Activated CD4-positive, CD25-positive, alpha-beta regulatory T cell (primary cell): ENCODE measurements around the gene NAA20.
"Not testable (repeated sequence)": the region's sequence is repeated elsewhere in the genome, so short reads cannot be mapped to it uniquely, and the experiment has no call there.

ENCODE experiments used
- DNase-seq, 4 experiments: peaks; one replicate each; lab custom pipeline; 2025; lab: John Stamatoyannopoulos, UW

Gene NAA20

GRCh38 chr20:19991854-19992253 is 25.3 kb upstream of the NAA20 start:
- no peak for DNase-seq

DNA sequence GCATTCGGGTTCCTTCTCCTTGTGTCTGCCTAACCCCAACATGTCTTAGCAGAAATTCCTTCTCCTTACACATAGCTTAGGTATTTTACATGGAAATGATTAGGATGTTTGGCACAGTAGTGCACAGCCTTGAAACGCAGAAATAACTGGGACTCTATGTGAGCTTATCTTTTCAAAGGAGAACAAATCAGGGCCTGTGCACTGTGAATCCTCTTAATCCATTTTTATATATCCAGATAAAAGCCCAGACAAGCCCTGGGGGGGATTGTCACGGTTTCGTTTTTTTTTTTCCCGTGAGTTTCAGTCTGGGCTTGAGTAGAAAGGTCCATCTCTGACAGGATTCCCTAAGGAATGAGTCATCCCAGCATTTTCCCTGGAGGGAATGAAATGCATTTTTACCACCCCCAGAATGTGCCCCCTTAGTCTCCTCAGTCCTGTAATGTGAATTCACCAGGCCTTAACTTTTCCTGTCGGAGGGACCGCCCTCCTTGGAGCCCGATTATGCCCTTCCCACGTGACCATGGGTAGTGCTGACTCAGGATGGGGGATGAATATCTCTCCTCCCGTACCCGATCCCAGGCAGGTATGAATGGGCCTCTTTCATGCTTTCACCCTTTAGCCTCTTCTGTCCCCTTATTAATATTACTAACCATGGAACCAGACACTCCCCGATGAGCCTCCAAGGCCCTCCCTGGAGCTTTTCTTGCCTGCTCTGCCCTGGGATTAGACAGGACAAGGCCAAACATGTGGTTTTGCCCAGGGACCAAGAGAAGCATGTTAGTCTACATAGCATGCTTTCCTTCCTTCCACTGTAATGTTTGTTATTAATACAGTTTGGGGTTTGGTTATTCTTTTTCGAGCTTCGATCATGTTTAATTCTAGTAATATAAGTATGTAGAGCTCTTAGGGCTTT is 23.9 kb upstream of the NAA20 start:
- DNase-seq = no peak

GRCh38 chr20:19993958-19994669 is 23.0 kb upstream of the NAA20 start:
- no peak for DNase-seq

- DNase-seq = no peak
Observed at GRCh38 chr20:19995220-19995863, 21.8 kb upstream of the NAA20 start.

DNA sequence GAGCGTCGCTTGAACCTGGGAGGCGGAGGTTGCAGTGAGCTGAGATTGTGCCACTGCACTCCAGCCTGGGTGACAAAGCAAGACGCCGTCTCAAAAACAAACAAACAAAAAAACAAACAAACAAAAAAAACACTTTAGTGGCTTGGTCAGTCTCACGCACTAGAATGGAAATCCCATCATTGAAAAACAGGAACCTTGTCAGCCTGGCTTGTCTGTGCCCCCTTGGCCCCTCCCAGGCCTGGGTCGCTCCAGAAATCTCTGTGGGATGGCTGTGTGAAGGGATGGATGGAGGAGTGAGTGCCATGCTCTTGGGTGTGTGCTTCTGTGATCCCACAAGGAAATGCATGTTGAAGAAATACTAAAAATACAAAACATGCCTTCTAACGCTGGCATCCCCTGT is 20.9 kb upstream of the NAA20 start:
- no peak for DNase-seq

DNA sequence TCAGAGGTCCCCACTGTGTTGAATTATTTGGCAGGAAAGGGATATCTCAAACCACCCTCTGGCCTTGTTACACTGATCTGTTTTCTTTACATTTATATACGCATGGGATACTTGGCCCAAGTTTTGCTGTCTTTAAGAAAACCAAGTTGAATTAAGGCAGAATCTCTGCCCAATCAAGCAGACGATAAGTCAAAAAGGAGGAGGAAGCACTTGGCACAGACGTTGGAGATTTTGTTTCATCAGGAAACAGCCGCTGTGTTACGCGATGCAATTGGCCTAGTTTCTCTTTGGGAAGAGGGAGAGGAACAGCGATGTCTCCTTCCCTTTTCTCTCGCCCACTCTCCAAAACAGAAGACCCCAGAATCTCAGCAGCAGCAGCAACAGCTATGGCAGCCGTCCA is 20.2 kb upstream of the NAA20 start:
- DNase-seq = no peak

DNA sequence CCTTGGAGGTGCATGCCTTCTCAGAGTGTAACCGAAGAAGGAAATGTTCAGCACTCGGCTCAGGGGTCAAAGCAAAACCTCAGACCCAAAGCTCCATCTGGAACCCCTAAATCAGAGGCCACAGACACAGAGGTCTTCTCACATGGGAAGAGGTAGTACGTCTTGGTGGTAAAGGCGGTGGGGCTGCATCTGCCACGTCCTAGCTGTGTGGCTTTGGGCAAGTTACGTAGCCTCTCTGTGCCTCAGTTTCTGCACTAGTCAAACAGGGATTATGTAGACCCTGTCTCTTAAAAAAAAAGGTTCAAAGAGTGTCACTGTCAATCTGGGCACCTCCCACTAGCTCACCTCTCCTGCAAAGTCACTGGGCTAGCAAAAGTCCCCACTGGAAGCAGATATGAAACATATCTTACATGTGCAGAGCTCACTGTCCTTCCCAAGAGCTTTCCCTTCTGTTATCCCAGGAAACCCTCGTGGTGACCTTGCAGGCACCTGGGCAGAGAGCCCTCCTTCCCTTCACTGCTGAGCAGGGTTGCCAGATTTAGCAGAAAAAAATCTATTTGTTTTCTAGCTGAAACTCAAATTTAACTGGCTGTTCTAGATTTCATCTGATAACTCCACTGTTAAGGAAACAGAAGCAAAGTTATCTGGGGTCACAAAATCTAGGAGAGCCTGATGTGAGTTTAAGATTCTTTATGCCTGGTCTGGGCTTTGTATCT is 18.0 kb upstream of the NAA20 start:
- no peak for DNase-seq

DNA sequence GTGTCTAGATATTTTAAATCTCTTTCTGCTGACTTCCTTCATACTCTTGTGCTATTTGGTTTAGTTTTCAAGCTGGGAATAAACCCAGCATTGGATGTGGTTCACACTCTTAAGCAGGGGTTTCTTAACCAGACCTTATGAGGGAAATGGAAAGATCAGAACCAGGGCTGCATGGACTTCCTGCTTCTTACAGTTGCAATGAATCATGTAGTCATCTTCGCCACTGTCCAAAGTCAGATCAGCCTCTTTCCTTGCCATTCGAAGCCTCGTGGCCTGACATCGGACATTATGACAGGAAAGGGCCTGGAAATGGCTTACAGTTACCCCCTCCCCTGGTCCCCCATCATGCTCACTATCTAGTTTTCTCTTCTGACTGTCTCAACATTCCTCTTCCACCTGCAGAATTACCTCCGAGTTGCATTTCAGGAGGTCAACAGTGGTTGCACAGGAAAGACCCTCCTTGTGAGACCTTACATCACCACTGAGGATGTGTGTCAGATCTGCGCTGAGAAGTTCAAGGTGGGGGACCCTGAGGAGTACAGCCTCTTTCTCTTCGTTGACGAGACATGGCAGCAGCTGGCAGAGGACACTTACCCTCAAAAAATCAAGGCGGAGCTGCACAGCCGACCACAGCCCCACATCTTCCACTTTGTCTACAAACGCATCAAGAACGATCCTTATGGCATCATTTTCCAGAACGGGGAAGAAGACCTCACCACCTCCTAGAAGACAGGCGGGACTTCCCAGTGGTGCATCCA is 16.8 kb upstream of the NAA20 start:
- no peak for DNase-seq

GRCh38 chr20:20002101-20002998 is 14.8 kb upstream of the NAA20 start:
- no peak for DNase-seq

DNA sequence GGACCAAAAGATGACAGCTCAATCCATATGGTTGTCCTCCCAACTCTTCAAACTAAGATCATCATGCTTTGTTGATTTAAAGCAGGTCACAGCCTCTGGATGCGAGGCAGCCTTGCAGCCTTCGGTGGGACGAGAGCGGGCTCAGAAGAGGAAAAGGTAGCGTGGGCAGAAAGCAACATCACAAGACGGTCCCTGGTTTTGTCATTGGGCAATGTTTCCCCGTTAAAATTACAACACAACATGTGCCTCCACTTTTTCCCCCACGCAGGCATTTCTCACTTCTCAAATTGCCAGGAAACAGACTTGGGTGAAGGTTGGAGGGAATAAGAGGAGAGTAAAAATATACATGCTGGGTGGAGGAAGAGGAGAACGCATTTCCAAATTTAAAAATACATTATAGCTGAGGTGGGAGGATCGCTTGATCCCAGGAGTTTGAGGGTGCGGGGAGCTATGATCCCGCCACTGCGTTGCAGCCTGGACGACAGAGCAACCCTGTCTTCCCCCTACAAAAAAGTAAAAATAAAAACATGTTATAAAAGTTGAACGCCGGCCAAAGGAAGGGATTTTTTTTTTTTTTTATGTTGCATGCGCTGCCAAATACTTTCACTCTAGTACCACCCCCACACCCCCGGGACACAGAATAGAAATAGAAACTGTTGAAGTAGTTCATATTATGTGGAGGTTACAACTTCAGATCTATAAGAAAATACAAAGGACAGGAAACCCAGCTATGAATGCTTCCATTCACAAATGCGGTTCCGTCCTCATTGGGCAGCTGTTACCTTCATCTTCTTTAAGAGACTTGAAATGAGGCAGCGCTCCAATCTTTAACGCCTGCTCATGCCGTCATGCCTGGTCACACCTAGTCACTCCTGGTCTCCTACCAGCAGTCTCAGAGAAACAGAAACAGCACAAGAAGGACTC is 13.9 kb upstream of the NAA20 start:
- no peak for DNase-seq

DNA sequence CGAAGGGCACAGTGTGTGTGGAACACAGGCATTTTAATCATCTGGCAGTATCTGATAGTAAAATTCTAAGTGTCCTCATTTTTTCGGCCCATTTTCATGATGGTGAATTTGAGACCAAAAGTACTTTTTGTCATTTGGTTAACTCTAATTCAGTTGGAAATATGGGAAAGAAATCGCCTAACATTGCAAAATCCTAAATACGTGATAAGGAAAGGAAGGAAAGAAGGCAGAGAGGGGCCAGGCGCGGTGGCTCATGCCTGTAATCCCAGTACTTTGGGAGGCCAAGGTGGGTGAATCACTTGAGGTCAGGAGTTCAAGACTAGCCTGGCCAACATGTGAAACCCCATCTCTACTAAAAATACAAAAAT is 13.2 kb upstream of the NAA20 start:
- DNase-seq = not testable (repeated sequence)

DNA sequence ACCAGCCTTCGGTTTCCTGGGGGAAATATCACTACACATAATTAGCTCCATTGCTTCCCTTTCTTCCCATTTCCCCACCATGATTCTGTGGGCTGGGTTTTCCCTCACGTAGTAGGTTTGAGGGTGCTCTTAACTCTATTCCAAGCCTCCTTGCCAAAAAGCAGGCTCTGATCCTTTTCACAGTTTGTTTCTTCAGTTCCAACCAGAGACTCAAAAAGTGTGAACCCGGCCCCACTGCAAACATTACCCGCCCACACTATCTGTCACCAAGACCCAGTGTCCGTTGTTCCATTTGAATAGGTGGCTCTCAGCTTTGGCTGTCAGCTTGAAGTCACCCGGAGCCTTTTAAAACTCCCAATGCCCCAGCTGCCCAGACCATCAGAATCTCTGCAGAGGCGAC is 11.8 kb upstream of the NAA20 start:
- DNase-seq = no peak

DNA sequence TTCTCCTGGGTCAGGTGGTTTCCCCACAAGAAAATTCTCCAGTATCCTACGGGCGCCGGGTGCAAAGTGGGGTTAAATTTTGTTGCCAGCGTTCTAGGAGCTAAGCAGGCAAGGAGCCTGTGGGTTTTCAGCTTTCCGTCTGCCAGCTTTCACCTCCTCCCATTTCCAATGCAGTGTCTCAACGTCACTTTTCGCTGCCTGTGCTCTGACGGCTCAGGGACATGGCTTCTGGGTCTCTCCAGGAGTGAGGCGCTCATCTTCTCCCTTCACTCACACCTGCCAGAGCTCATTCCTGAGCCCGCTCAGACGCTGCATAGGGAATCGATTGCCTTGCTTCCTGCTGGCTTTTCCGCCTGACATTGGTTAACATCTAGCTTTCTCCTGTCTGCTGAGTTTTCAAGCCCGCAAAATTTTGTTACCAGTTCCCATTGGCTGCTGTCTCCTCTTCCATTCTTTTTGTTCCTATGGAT is 7.3 kb upstream of the NAA20 start:
- DNase-seq = no peak

DNA sequence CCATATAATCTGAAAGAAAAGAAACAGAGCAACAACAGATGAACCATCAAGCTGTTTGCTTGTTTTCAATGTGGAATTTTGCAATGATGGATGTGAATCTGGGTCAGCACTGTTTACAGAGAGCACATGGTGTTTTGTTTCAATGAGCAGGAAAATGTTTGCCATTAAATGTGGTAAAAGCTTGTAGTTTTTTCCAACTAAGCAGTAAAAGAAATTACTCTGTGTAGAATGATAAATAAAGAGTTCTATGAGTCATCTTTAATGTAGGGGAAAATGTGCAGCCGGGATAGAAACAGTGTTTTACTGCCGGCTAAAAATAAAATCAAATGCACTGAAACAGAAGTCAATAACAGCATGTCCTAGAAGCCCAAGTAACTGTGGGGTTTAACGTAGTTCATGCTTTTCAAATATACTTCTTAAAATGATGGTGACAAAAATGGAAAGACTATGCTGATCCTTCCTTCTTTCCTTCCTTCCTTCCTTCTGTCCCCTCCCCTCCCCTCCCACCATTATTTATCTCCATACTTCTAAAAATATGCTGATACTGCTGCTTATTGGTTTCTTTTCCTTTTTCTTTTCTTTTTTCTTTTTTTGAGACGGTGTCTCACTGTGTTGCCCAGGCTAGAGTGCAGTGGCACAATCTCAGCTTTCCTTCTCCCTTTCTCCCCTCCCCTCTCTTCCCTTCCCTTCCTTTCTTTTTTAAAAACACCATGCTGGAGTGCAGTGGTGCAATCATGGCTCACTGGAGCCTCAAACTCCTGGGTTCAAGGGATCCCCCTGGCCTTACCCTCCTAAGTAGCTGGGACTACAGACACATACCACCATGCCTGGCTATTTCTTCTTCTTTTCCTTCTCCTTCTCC is 6.3 kb upstream of the NAA20 start:
- no peak for DNase-seq

DNA sequence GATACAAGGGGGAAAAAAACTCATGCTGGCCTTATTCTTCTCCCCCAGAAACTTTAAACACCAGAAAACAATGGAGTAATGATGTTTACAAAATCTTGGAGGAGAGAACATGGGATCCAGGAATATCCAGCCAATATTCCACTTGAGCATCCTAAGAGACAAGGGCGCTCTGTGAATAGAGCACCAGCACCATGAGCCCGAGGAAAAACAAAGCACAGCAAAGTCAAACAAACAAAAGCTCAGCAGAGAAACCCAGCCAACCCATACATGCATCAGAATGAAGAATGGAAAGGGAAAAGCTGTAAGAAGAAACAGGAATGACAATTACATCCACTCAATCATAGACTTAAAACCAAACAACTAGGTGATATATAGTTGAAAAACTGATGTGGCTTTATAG is 4.6 kb upstream of the NAA20 start:
- no peak for DNase-seq

DNA sequence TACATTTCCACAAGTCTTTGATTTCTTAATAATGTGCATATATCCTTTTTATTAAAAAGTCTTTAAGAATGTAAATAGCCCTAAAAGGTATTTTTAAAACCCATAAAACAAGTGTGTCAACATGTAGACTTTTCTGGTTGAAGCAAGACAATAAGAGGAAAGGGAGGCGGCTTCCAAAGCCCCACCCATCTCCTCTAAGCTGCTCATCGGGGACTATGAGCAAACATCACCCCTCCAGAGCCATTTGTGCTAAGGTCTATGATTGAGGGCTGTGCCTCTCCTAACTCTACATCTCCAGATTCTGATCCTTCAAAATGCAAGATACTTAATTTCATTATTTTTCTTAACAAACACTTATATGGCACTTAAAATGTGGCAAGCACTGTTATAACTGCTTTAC is 2.5 kb upstream of the NAA20 start:
- DNase-seq = no peak

DNA sequence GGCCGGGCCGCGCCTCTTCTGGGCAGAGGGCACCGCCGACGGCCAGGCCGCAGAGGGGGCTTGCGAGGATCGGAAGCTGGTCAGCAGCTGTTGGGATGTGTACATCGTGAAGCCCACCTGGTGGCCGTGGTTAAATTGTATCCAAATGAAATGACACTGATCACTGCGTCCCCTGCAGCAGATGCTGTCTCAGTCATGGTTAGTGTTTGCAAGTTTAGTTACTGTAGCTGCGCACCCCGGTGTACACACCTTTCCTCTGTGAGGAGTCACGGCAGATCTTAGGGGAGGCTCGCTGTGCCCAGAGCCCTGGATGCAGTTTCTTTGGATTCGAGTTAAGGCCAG is 653 bp downstream of the NAA20 start:
- DNase-seq = no peak

DNA sequence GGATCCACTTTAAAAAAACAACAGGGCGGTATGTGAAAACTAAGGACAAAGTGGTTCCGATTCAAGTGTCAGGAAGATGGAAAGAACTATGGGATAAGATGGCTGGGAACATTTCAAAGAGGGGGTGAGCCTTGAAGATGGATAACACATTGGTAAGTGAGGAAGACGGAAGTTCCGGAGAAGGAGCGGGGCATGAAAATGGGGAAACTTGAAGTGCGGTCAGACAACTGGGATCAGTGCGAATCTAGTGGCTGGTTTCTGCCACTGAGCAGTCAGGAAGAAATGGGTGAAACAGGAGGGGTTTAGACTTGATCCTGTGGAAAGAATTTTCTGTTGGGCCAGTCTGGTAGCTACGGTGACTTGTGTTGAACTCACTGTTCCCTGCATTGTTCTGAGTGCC is 1.2 kb downstream of the NAA20 start:
- DNase-seq = no peak
